NCI-H1694 (cell line): Measurements from ENCODE around the gene EAF2.
"Not testable (repeated sequence)": the region's sequence is repeated elsewhere in the genome, so short reads cannot be mapped to it uniquely, and the experiment has no call there.

Source experiments
- DNase-seq: peaks from one replicate; lab custom pipeline; 2025; lab: John Stamatoyannopoulos, UW

The EAF2 gene

GRCh38 chr3:121863247-121863646 lies 28.2 kb downstream of the EAF2 start:
- DNase-seq = not testable (repeated sequence)

- DNase-seq = no peak
Measured at GRCh38 chr3:121863801-121864200, 28.8 kb downstream of the EAF2 start.

- DNase-seq = no peak
Measured at GRCh38 chr3:121869736-121870135, 34.7 kb downstream of the EAF2 start.

GRCh38 chr3:121870717-121871116 lies 35.7 kb downstream of the EAF2 start:
- DNase-seq = no peak

- DNase-seq = no peak
Measured at GRCh38 chr3:121871430-121871829, 36.4 kb downstream of the EAF2 start.

- no peak for DNase-seq
Measured at GRCh38 chr3:121878411-121878810, 43.4 kb downstream of the EAF2 start.

GRCh38 chr3:121883507-121883906 lies 48.5 kb downstream of the EAF2 start:
- no peak for DNase-seq

- DNase-seq = no peak
Measured at GRCh38 chr3:121885386-121885785, 50.4 kb downstream of the EAF2 start.

- DNase-seq = no peak
Measured at GRCh38 chr3:121894301-121894990, 59.4 kb downstream of the EAF2 start, which contains the start of gene SLC15A2. SLC15A2 (plus strand) TSS chr3:121894401; CDS start chr3:121894477, 76 bp downstream.

GRCh38 chr3:121895121-121895520 lies 60.1 kb downstream of the EAF2 start:
- DNase-seq = no peak

GRCh38 chr3:121895736-121896135 lies 60.7 kb downstream of the EAF2 start:
- no peak for DNase-seq

GRCh38 chr3:121896823-121897222 lies 61.8 kb downstream of the EAF2 start:
- DNase-seq = no peak

- no peak for DNase-seq
Measured at GRCh38 chr3:121897296-121897695, 62.3 kb downstream of the EAF2 start.

GRCh38 chr3:121913305-121913990 lies 78.4 kb downstream of the EAF2 start:
- DNase-seq = no peak

- no peak for DNase-seq
Measured at GRCh38 chr3:121914081-121914998, 79.3 kb downstream of the EAF2 start.

GRCh38 chr3:121916189-121916588 lies 81.2 kb downstream of the EAF2 start:
- DNase-seq = no peak

GRCh38 chr3:121918779-121919483 lies 83.9 kb downstream of the EAF2 start:
- no peak for DNase-seq

- no peak for DNase-seq
Measured at GRCh38 chr3:121924734-121925133, 89.7 kb downstream of the EAF2 start.

GRCh38 chr3:121926380-121926779 lies 91.4 kb downstream of the EAF2 start:
- no peak for DNase-seq
